A549 (cell line): ENCODE data around the gene PFAS. TPM values are rescaled to one million over a fixed set of nuclear protein-coding genes. Genes with fewer than 3 reads are reported as not detected.

Experiments used
- ATAC-seq, 2 experiments: fragments of 200-7000 bp in 1 of 2; fragments of >200 bp in 1 of 2; cut with Nextera tagmentation in 1 of 2; cut with Tn5 transposase in 1 of 2; 3 replicates each; pipeline versions ENCODE4 v1.8.0 to v1.9.1; 2018 to 2020; ENCODE audit warnings: mild to moderate bottlenecking in 1 of 2, moderate library complexity in 1 of 2
- CTCF ChIA-PET: fragments of 300-600 bp; sonication (Branson Sonifier 250); formaldehyde crosslinking; extraction: SDS; loops from one replicate; lab custom pipeline; 2021; ENCODE audit warnings: antibody characterized with exemption, inconsistent platforms; lab: Yijun Ruan, JAX
- POLR2A ChIA-PET: fragments of 350-600 bp; formaldehyde crosslinking; extraction: SDS; loops from one replicate; lab custom pipeline; 2021; ENCODE audit warnings: antibody characterized with exemption, inconsistent platforms; lab: Yijun Ruan, JAX
- DNase-seq, 2 experiments: peaks; one replicate each; pipeline versions ENCODE4 v3.0.0 to v3.0.0-alpha.2; 2011 to 2016; ENCODE audit warnings: low read depth in 1 of 2, low spot score in 1 of 2
- FAIRE-seq: peaks from 2 replicates; lab custom pipeline; 2011; peaks lifted over from hg19 to GRCh38; lab: Jason Lieb, UNC
- H3K27ac ChIP-seq, 2 experiments: fragments of >200 bp; sonication (Bioruptor Twin); formaldehyde crosslinking; 3 replicates each; pipeline ENCODE4 v1.5.1; 2016 to 2017
- H3K4me1 ChIP-seq: fragments of >200 bp; sonication (Bioruptor Twin); formaldehyde crosslinking; 3 replicates; pipeline ENCODE4 v1.6.1; 2016
- H3K4me2 ChIP-seq: fragments of >200 bp; sonication (Bioruptor Twin); formaldehyde crosslinking; 3 replicates; pipeline ENCODE4 v1.6.1; 2016
- H3K4me3 ChIP-seq: fragments of >200 bp; sonication (Bioruptor Twin); formaldehyde crosslinking; 3 replicates; pipeline ENCODE4 v1.5.1; 2016
- H3K9me3 ChIP-seq: fragments of >200 bp; sonication (Bioruptor Twin); formaldehyde crosslinking; 3 replicates; pipeline ENCODE4 v1.6.1; 2016
- CEBPB ChIP-seq, 2 experiments: fragments of >200 bp in 1 of 2; sonication (Bioruptor Twin) in 1 of 2; formaldehyde crosslinking in 1 of 2; IDR thresholded peaks; 2 replicates each; pipeline ENCODE4 v1.6.1; 2012 to 2016
- CHD4 ChIP-seq: fragments of 200-600 bp; sonication (generic); IDR thresholded peaks from 2 replicates; pipeline ENCODE4 v1.6.1; 2016; ENCODE audit warnings: antibody characterized with exemption, mild to moderate bottlenecking, borderline replicate concordance
- CTCF ChIP-seq: fragments of >200 bp; sonication (Bioruptor Twin); formaldehyde crosslinking; IDR thresholded peaks from 3 replicates; pipeline ENCODE4 v1.5.1; 2016
- E2F6 ChIP-seq: IDR thresholded peaks from 2 replicates; pipeline ENCODE4 v1.6.1; 2012; ENCODE audit warnings: low read depth, borderline replicate concordance
- ELK1 ChIP-seq: fragments of 150-350 bp; IDR thresholded peaks from 2 replicates; pipeline ENCODE4 v1.6.1; 2014; ENCODE audit warnings: low read depth, mild to moderate bottlenecking, low read length
- FOSB ChIP-seq: fragments of 250-450 bp; sonication (Bioruptor Pico); IDR thresholded peaks from 2 replicates; pipeline ENCODE4 v1.5.0; 2020; ENCODE audit warnings: mild to moderate bottlenecking, moderate library complexity
- FOXS1 ChIP-seq: fragments of 250-450 bp; sonication (Bioruptor Pico); IDR thresholded peaks from 2 replicates; pipeline ENCODE4 v1.5.0; 2020; ENCODE audit warnings: mild to moderate bottlenecking, moderate library complexity
- GATA3 ChIP-seq: IDR thresholded peaks from 2 replicates; pipeline ENCODE4 v1.6.1; 2012; ENCODE audit warnings: borderline replicate concordance
- HOXA7 ChIP-seq: fragments of 250-450 bp; sonication (Bioruptor Pico); IDR thresholded peaks from 2 replicates; pipeline ENCODE4 v1.5.0; 2020; ENCODE audit warnings: mild to moderate bottlenecking, moderate library complexity
- HOXB13 ChIP-seq: fragments of 250-450 bp; sonication (Bioruptor Pico); IDR thresholded peaks from 2 replicates; pipeline ENCODE4 v1.5.0; 2020; ENCODE audit warnings: low read depth, mild to moderate bottlenecking, moderate library complexity
- MAFK ChIP-seq: fragments of 450-650 bp; IDR thresholded peaks from 2 replicates; pipeline ENCODE4 v1.6.1; 2014; ENCODE audit not compliant: partially characterized antibody
- NFE2L2 ChIP-seq: fragments of 150-350 bp; conservative IDR thresholded peaks from 2 replicates; pipeline ENCODE4 v1.6.1; 2014; ENCODE audit warnings: low read length
- NPAS2 ChIP-seq: fragments of 250-450 bp; sonication (Bioruptor Pico); IDR thresholded peaks from 2 replicates; pipeline ENCODE4 v1.8.0; 2022; ENCODE audit warnings: mild to moderate bottlenecking, moderate library complexity, borderline replicate concordance
- POLR2A ChIP-seq: IDR thresholded peaks from 2 replicates; pipeline ENCODE4 v1.6.1; 2012; ENCODE audit warnings: mild to moderate bottlenecking, low read length
- POLR2AphosphoS2 ChIP-seq: conservative IDR thresholded peaks from 2 replicates; pipeline ENCODE4 v1.6.1; 2012; ENCODE audit warnings: low read length, improper control_type of control experiment, inconsistent platforms
- RAD21 ChIP-seq, 2 experiments: fragments of >200 bp in 1 of 2; sonication (Bioruptor Twin) in 1 of 2; formaldehyde crosslinking in 1 of 2; IDR thresholded peaks in 1 of 2; conservative IDR thresholded peaks in 1 of 2; 2 replicates in 1 of 2; 3 replicates in 1 of 2; pipeline ENCODE4 v1.6.1; 2012 to 2018; ENCODE audit warnings: inconsistent platforms in 1 of 2
- RARB ChIP-seq: fragments of 250-450 bp; sonication (Bioruptor Pico); IDR thresholded peaks from 2 replicates; pipeline ENCODE4 v1.8.0; 2021; ENCODE audit warnings: mild to moderate bottlenecking, moderate library complexity
- SREBF2 ChIP-seq: fragments of 450-650 bp; IDR thresholded peaks from 2 replicates; pipeline ENCODE4 v1.6.1; 2014; ENCODE audit warnings: mild to moderate bottlenecking, moderate library complexity
- TFCP2L1 ChIP-seq: fragments of 250-450 bp; sonication (Bioruptor Pico); IDR thresholded peaks from 2 replicates; pipeline ENCODE4 v1.5.0; 2021; ENCODE audit warnings: mild to moderate bottlenecking
- TP53 ChIP-seq: fragments of 250-450 bp; sonication (Bioruptor Pico); IDR thresholded peaks from 2 replicates; pipeline ENCODE4 v1.5.0; 2021; ENCODE audit warnings: mild to moderate bottlenecking, moderate library complexity
- USF2 ChIP-seq: fragments of 450-650 bp; IDR thresholded peaks from 2 replicates; pipeline ENCODE4 v1.6.1; 2014; ENCODE audit warnings: antibody characterized with exemption
- ZNF302 ChIP-seq: fragments of 250-450 bp; sonication (Bioruptor Pico); IDR thresholded peaks from 2 replicates; pipeline ENCODE4 v1.9.0; 2021; ENCODE audit warnings: inconsistent platforms, mild to moderate bottlenecking, moderate library complexity
- ZSCAN20 ChIP-seq: fragments of 250-450 bp; sonication (Bioruptor Pico); IDR thresholded peaks from 2 replicates; pipeline ENCODE4 v1.8.0; 2022; ENCODE audit warnings: mild to moderate bottlenecking, moderate library complexity
- WGBS: methylation state at CpG from one replicate; pipeline ENCODE4 v1.1.6; 2017; ENCODE audit errors: missing lambda C conversion rate; 5-methylcytosine and 5-hydroxymethylcytosine counted together
- polyA plus RNA-seq, 4 experiments: library from polyadenylated mRNA; depleted of rRNA in 3 of 4; stranded (reverse); fragments of >200 nt; fragmentation: RNase III in 1 of 4; extraction: RNeasy Plus Mini Kit Qiagen cat#74134 plus additional on column Dnase treatment in 1 of 4; gene quantifications; 2 replicates in 3 of 4; 3 replicates in 1 of 4; pipeline ENCODE4 v1.2.3, GENCODE V29; 2011 to 2017
- TF ChIP-seq, protein P1 (sequence below): fragments of 250-450 bp; sonication (Bioruptor Pico); IDR thresholded peaks from 2 replicates; pipeline ENCODE4 v1.5.0; 2021; ENCODE audit warnings: mild to moderate bottlenecking, moderate library complexity, borderline replicate concordance
- TF ChIP-seq, protein P2 (sequence below): fragments of >200 bp; sonication (Bioruptor Twin); formaldehyde crosslinking; IDR thresholded peaks from 2 replicates; pipeline ENCODE4 v1.6.1; 2016
- TF ChIP-seq, protein P3 (sequence below): fragments of 250-450 bp; sonication (Bioruptor Pico); IDR thresholded peaks from 2 replicates; pipeline ENCODE4 v1.5.0; 2020; ENCODE audit warnings: low read depth, mild to moderate bottlenecking, moderate library complexity
- TF ChIP-seq, protein P4 (sequence below): fragments of 200-600 bp; sonication (generic); IDR thresholded peaks from 2 replicates; pipeline ENCODE4 v1.6.1; 2016; ENCODE audit warnings: antibody characterized with exemption, mild to moderate bottlenecking, moderate library complexity

The PFAS gene
- polyA plus RNA-seq, 2 of the 4 experiments (the other 2 are of a cell fraction) = 51.9 to 58.2 TPM

- FAIRE-seq (no peak), DNase-seq (no peak)
- TF ChIP-seq HOXB13 (CRISPR knock-in tag) (no peak), GATA3 (no peak), RAD21 (conservative IDR thresholded peaks at IDR 0.05 in 1 of 2, IDR thresholded peaks at IDR 0.05 in 1 of 2) (no peak), HOXA7 (CRISPR knock-in tag) (peak; percentile 50; the same call in 1 of the 2 replicates), SREBF2 (no peak), TP53 (CRISPR knock-in tag) (0 out of 2 replicates have a peak, but pooled peaks have one; percentile 13), CHD4 (no peak), MAFK (peak; percentile 84), NPAS2 (CRISPR knock-in tag) (no peak), POLR2AphosphoS2 (no peak), CEBPB (IDR thresholded peaks at IDR 0.05) (no peak), FOSB (CRISPR knock-in tag) (0 out of 2 replicates have a peak, but pooled peaks have one; percentile 55), USF2 (no peak), CTCF (no peak), RARB (CRISPR knock-in tag) (no peak), ZSCAN20 (CRISPR knock-in tag) (no peak), ELK1 (no peak), ZNF302 (CRISPR knock-in tag) (0 out of 2 replicates have a peak, but pooled peaks have one; percentile 16), E2F6 (no peak), POLR2A (no peak), FOXS1 (CRISPR knock-in tag) (no peak), NFE2L2 (no peak), TFCP2L1 (CRISPR knock-in tag) (peak; percentile 60; the same call in 1 of the 2 replicates)
- TF ChIP-seq, protein P1, sequence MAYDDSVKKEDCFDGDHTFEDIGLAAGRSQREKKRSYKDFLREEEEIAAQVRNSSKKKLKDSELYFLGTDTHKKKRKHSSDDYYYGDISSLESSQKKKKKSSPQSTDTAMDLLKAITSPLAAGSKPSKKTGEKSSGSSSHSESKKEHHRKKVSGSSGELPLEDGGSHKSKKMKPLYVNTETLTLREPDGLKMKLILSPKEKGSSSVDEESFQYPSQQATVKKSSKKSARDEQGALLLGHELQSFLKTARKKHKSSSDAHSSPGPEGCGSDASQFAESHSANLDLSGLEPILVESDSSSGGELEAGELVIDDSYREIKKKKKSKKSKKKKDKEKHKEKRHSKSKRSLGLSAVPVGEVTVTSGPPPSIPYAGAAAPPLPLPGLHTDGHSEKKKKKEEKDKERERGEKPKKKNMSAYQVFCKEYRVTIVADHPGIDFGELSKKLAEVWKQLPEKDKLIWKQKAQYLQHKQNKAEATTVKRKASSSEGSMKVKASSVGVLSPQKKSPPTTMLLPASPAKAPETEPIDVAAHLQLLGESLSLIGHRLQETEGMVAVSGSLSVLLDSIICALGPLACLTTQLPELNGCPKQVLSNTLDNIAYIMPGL = no peak
- TF ChIP-seq, protein P2, sequence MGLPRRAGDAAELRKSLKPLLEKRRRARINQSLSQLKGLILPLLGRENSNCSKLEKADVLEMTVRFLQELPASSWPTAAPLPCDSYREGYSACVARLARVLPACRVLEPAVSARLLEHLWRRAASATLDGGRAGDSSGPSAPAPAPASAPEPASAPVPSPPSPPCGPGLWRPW = no peak
- TF ChIP-seq, protein P3, sequence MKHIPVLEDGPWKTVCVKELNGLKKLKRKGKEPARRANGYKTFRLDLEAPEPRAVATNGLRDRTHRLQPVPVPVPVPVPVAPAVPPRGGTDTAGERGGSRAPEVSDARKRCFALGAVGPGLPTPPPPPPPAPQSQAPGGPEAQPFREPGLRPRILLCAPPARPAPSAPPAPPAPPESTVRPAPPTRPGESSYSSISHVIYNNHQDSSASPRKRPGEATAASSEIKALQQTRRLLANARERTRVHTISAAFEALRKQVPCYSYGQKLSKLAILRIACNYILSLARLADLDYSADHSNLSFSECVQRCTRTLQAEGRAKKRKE (CRISPR knock-in tag) = no peak
- TF ChIP-seq, protein P4, sequence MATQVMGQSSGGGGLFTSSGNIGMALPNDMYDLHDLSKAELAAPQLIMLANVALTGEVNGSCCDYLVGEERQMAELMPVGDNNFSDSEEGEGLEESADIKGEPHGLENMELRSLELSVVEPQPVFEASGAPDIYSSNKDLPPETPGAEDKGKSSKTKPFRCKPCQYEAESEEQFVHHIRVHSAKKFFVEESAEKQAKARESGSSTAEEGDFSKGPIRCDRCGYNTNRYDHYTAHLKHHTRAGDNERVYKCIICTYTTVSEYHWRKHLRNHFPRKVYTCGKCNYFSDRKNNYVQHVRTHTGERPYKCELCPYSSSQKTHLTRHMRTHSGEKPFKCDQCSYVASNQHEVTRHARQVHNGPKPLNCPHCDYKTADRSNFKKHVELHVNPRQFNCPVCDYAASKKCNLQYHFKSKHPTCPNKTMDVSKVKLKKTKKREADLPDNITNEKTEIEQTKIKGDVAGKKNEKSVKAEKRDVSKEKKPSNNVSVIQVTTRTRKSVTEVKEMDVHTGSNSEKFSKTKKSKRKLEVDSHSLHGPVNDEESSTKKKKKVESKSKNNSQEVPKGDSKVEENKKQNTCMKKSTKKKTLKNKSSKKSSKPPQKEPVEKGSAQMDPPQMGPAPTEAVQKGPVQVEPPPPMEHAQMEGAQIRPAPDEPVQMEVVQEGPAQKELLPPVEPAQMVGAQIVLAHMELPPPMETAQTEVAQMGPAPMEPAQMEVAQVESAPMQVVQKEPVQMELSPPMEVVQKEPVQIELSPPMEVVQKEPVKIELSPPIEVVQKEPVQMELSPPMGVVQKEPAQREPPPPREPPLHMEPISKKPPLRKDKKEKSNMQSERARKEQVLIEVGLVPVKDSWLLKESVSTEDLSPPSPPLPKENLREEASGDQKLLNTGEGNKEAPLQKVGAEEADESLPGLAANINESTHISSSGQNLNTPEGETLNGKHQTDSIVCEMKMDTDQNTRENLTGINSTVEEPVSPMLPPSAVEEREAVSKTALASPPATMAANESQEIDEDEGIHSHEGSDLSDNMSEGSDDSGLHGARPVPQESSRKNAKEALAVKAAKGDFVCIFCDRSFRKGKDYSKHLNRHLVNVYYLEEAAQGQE = no peak
These were observed 772 bp downstream of the PFAS start for GRCh38 chr17:8249621-8250500.

More at GRCh38 chr17:8249621-8250500, 772 bp downstream of the PFAS start:
- peak overlapping the region; percentile 74 for H3K4me3 ChIP-seq
- ChIA-PET POLR2A (interaction anchor here (0.6 to 4.5 kb wide), 10 partner anchors 20 to 186 kb away, joined by 3 to 159 read pairs (median 4); partner anchors contain the start of genes BORCS6, KRABD2, NDEL1 and RANGRF), CTCF (interaction anchor here (0.6 to 13.9 kb wide), 9 partner anchors 8 to 155 kb away, joined by 3 to 160 read pairs (median 5); no protein-coding TSS in a partner anchor)
- no peak for ATAC-seq
- peak overlapping the region; percentile 97 to 99 for H3K27ac ChIP-seq
- H3K9me3 ChIP-seq = no peaks in the 10 kb centered on the region
- 20% methylated on average over 10 of the region's 10 CpGs for WGBS
- peak overlapping the region; percentile 84 for H3K4me2 ChIP-seq
- H3K4me1 ChIP-seq = peaks cover 8% of the 10 kb centered on the region
